Nephron (organoid): Measurements from ENCODE around the gene MYLIP.
A peak's percentile ranks its signal among the peaks of the same experiment; 100 is the strongest.

Source experiments
- H3K27ac Mint-ChIP-seq, 3 experiments: 2 replicates each; pipeline ENCODE4 v1.8.0; 2020; ENCODE audit warnings: mixed read lengths in 3 of 3, mild to moderate bottlenecking in 2 of 3, moderate library complexity in 1 of 3
- H3K27me3 Mint-ChIP-seq: 2 replicates; pipeline ENCODE4 v1.8.0; 2021; ENCODE audit warnings: low read depth, mild to moderate bottlenecking, moderate library complexity, mixed read lengths
- H3K36me3 Mint-ChIP-seq: 2 replicates; pipeline ENCODE4 v1.8.0; 2020; ENCODE audit warnings: low read depth, mixed read lengths
- H3K4me1 Mint-ChIP-seq: 2 replicates; pipeline ENCODE4 v1.8.0; 2020; ENCODE audit warnings: mixed read lengths
- H3K4me3 Mint-ChIP-seq, 3 experiments: 2 replicates each; pipeline ENCODE4 v1.8.0; 2020; ENCODE audit warnings: mild to moderate bottlenecking in 3 of 3, mixed read lengths in 3 of 3, moderate library complexity in 2 of 3
- H3K9me3 Mint-ChIP-seq: 2 replicates; pipeline ENCODE4 v1.8.0; 2020; ENCODE audit warnings: mixed read lengths
- TF ChIP-seq, protein P1 (sequence below), 3 experiments: fragments of 200-600 bp; sonication (generic); IDR thresholded peaks; one replicate each; pipeline ENCODE4 v1.5.0; 2021; ENCODE audit warnings: antibody characterized with exemption in 3 of 3; ENCODE audit not compliant: unreplicated experiment in 3 of 3

MYLIP gene

GRCh38 chr6:16104624-16105433 lies 24.1 kb upstream of the MYLIP start:
- H3K27me3 Mint-ChIP-seq, result no peaks in the 10 kb centered on the region
- peaks cover 4% of the 10 kb centered on the region for H3K36me3 Mint-ChIP-seq
- H3K9me3 Mint-ChIP-seq, result peaks cover 7% of the 10 kb centered on the region
- peaks cover 80% of the 10 kb centered on the region for H3K4me1 Mint-ChIP-seq
- H3K4me3 Mint-ChIP-seq, result no peak overlapping the region
- H3K27ac Mint-ChIP-seq, result peak overlapping the region; percentile 44 to 63 (median 63)
- TF ChIP-seq, protein P1, sequence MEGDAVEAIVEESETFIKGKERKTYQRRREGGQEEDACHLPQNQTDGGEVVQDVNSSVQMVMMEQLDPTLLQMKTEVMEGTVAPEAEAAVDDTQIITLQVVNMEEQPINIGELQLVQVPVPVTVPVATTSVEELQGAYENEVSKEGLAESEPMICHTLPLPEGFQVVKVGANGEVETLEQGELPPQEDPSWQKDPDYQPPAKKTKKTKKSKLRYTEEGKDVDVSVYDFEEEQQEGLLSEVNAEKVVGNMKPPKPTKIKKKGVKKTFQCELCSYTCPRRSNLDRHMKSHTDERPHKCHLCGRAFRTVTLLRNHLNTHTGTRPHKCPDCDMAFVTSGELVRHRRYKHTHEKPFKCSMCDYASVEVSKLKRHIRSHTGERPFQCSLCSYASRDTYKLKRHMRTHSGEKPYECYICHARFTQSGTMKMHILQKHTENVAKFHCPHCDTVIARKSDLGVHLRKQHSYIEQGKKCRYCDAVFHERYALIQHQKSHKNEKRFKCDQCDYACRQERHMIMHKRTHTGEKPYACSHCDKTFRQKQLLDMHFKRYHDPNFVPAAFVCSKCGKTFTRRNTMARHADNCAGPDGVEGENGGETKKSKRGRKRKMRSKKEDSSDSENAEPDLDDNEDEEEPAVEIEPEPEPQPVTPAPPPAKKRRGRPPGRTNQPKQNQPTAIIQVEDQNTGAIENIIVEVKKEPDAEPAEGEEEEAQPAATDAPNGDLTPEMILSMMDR (IDR thresholded peaks at IDR 0.05; ENCODE audit: unreplicated experiment in 3 of 3), result no peak

DNA sequence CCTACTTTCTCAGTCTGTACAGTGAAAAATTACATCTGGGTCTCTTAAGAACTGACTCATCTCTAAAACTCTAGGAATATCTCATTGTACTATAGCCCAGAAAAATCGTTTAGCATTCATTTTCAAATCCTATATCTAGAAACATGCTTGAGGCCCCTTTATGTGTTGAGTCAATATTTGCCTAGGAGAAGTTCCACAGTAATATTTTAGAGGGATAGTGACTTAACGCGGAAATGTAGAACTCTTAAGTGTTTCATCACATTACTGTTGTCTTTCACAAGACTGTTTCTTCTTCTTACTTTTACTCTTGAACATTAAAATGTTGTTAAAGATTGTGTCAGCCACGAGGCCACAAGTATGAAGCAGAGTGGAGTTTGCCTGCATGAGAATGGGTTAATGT lies 23.0 kb upstream of the MYLIP start:
- H3K27me3 Mint-ChIP-seq, result no peaks in the 10 kb centered on the region
- H3K4me1 Mint-ChIP-seq, result peaks cover 82% of the 10 kb centered on the region
- no peak overlapping the region for H3K4me3 Mint-ChIP-seq
- peaks cover 1% of the 10 kb centered on the region for H3K9me3 Mint-ChIP-seq
- TF ChIP-seq, protein P1 (IDR thresholded peaks at IDR 0.05; ENCODE audit: unreplicated experiment in 3 of 3), result no peak
- H3K36me3 Mint-ChIP-seq, result no peaks in the 10 kb centered on the region
- peak overlapping the region; percentile 36 to 85 (median 63) for H3K27ac Mint-ChIP-seq

GRCh38 chr6:16106991-16107787 lies 21.7 kb upstream of the MYLIP start:
- Mint-ChIP-seq H3K9me3 (no peaks in the 10 kb centered on the region), H3K27me3 (no peaks in the 10 kb centered on the region), H3K4me3 (peak overlapping the region in 1 of 3 experiments; percentile 28), H3K27ac (peak overlapping the region; percentile 36 to 69 (median 56)), H3K4me1 (peaks cover 75% of the 10 kb centered on the region), H3K36me3 (no peaks in the 10 kb centered on the region)
- TF ChIP-seq, protein P1 (IDR thresholded peaks at IDR 0.05; ENCODE audit: unreplicated experiment in 3 of 3), result no peak

- TF ChIP-seq, protein P1 (IDR thresholded peaks at IDR 0.05; ENCODE audit: unreplicated experiment in 3 of 3), result no peak
- Mint-ChIP-seq H3K4me1 (peaks cover 68% of the 10 kb centered on the region), H3K36me3 (no peaks in the 10 kb centered on the region), H3K27ac (peak overlapping the region; percentile 36 to 66 (median 45)), H3K4me3 (no peak overlapping the region), H3K27me3 (no peaks in the 10 kb centered on the region), H3K9me3 (no peaks in the 10 kb centered on the region)
These were observed 20.5 kb upstream of the MYLIP start for GRCh38 chr6:16108419-16108818.

- H3K4me3 Mint-ChIP-seq, result no peak overlapping the region
- TF ChIP-seq, protein P1 (IDR thresholded peaks at IDR 0.05; ENCODE audit: unreplicated experiment in 3 of 3), result no peak
- H3K36me3 Mint-ChIP-seq, result no peaks in the 10 kb centered on the region
- H3K9me3 Mint-ChIP-seq, result no peaks in the 10 kb centered on the region
- H3K27ac Mint-ChIP-seq, result peak overlapping the region; percentile 36 to 66 (median 45)
- H3K4me1 Mint-ChIP-seq, result peaks cover 62% of the 10 kb centered on the region
- H3K27me3 Mint-ChIP-seq, result no peaks in the 10 kb centered on the region
These were observed 19.8 kb upstream of the MYLIP start for GRCh38 chr6:16108921-16109658.
